ENCODE measurements around the gene ZNF385B. TPM values are rescaled to one million over a fixed set of nuclear protein-coding genes. Genes with fewer than 3 reads are reported as not detected.

ZNF385B gene
- total RNA-seq, 1 donor from 2014 or later, result 1.9 TPM

DNA sequence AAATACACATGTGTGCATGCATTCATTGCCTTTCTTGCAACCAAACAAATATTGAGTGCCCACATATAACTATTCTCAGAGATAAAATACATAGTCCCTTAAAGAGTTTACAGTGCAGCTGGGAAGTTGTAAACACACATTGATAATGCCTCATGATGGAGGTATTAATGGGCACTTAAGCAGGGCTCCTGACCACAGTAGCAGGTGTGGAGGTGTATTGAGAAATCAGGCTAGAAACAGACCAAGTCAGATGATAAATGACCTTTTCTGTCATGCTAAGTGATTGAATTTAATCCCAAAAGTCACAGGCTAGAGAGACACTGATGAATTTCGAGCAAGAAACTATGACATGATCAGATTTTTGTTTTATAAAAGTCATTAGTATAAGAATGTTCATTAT is 157.7 kb downstream of the ZNF385B start:
- TF ChIP-seq, protein P1, sequence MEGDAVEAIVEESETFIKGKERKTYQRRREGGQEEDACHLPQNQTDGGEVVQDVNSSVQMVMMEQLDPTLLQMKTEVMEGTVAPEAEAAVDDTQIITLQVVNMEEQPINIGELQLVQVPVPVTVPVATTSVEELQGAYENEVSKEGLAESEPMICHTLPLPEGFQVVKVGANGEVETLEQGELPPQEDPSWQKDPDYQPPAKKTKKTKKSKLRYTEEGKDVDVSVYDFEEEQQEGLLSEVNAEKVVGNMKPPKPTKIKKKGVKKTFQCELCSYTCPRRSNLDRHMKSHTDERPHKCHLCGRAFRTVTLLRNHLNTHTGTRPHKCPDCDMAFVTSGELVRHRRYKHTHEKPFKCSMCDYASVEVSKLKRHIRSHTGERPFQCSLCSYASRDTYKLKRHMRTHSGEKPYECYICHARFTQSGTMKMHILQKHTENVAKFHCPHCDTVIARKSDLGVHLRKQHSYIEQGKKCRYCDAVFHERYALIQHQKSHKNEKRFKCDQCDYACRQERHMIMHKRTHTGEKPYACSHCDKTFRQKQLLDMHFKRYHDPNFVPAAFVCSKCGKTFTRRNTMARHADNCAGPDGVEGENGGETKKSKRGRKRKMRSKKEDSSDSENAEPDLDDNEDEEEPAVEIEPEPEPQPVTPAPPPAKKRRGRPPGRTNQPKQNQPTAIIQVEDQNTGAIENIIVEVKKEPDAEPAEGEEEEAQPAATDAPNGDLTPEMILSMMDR (conservative IDR thresholded peaks at IDR 0.05), result no peak
- Mint-ChIP-seq H3K4me3 (no peak overlapping the region), H3K27me3 (peaks cover 2% of the 10 kb centered on the region), H3K9me3 (no peaks in the 10 kb centered on the region), H3K4me1 (ENCODE audit: unreplicated experiment) (no peaks in the 10 kb centered on the region), H3K27ac (no peak overlapping the region), H3K36me3 (no peaks in the 10 kb centered on the region)
- DNase-seq (ENCODE audit: extremely low spot score, unreplicated experiment), result no peak

DNA sequence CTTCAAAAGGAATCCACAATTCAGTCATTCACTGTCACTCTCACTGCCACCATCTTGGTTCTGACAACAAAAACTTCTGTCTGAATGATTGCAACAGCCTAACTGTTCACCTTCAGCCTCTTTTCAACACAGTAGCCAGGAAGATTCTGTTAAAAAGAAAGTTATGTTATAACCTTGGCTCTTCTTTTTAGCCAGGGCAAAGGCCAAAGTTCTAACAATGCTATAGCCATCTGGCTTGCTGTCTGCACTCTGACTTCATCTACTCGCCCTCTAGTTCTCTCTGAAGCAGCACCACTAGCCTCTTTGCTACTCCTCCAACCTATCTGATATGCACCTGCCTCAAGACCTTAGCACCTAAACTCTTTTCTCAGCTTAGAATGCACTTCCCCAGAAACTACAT is 158.5 kb downstream of the ZNF385B start:
- H3K36me3 Mint-ChIP-seq, result no peaks in the 10 kb centered on the region
- no peak overlapping the region for H3K4me3 Mint-ChIP-seq
- DNase-seq (ENCODE audit: extremely low spot score, unreplicated experiment), result no peak
- no peaks in the 10 kb centered on the region for H3K9me3 Mint-ChIP-seq
- no peak overlapping the region for H3K27ac Mint-ChIP-seq
- TF ChIP-seq, protein P1 (conservative IDR thresholded peaks at IDR 0.05), result no peak
- no peaks in the 10 kb centered on the region for H3K4me1 Mint-ChIP-seq (ENCODE audit: unreplicated experiment)
- H3K27me3 Mint-ChIP-seq, result peaks cover 2% of the 10 kb centered on the region

DNA sequence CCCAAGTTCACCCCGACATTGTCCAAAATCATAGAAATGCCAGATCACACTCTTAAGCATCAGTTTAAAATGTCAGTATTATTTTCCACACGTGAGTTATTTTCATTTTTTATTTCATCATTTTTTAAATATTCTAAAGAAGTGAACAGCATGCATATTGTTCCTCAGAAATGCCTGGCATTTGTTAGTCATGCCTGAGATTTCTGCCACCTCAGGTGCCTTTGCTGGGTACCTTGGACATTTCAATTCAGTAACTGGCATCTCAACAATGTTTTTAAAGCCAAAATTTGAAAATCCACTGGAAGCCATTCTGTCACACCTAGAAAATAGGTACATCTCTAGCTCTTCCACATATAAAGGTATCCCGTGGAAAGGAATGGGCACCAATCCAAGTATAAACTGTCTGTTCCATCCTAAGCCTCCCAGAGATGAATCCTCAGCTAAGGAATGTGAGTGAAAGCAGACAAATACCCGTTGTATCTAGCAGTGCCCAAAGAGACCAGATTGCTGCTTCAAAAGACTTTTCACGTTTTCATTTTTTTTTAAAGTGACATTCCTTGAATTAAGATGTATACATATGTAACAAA is 159.8 kb downstream of the ZNF385B start:
- Mint-ChIP-seq H3K9me3 (no peaks in the 10 kb centered on the region), H3K27ac (no peak overlapping the region), H3K4me1 (ENCODE audit: unreplicated experiment) (no peaks in the 10 kb centered on the region), H3K36me3 (no peaks in the 10 kb centered on the region), H3K27me3 (peaks cover 2% of the 10 kb centered on the region), H3K4me3 (no peak overlapping the region)
- TF ChIP-seq, protein P1 (conservative IDR thresholded peaks at IDR 0.05), result no peak
- no peak for DNase-seq (ENCODE audit: extremely low spot score, unreplicated experiment)

DNA sequence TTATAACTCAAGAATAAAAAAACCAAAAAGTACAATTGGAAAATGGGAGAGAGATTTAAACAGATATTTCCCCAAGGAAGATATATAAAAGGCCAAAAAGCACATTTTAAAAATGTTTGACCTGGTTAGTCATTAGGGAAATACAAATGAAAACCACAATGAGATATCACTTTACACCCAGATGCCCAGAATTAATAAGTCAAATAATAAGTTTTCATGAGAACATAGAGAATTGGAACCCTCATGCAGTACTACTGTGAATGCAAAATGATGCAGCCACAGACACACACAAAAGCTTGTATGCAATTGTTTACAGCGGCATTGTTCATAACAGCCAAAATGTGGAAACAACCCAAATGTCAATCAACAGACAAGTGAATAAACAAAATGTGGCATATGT is 165.9 kb downstream of the ZNF385B start:
- Mint-ChIP-seq H3K4me1 (ENCODE audit: unreplicated experiment) (peaks cover 6% of the 10 kb centered on the region), H3K27me3 (no peaks in the 10 kb centered on the region), H3K27ac (no peak overlapping the region), H3K9me3 (no peaks in the 10 kb centered on the region), H3K4me3 (no peak overlapping the region), H3K36me3 (no peaks in the 10 kb centered on the region)
- TF ChIP-seq, protein P1 (conservative IDR thresholded peaks at IDR 0.05), result no peak
- DNase-seq (ENCODE audit: extremely low spot score, unreplicated experiment), result no peak

DNA sequence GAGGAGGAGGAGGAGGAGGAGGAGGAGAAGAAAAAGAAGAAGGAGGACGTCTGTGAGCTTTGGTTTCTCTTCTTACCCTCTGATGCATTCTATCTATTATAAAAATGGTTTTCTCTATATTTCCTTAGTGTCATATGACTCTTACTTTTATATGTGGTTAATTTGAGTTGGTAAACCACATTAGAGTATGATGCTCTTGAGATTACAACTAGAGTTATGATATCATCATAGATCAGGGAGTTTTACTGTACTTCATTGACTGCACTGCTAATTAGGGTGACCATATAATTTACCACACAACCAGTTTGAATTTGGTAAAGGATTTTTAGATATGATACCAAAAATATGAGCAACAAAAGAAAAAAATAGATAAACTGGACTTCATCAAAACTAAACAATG is 166.4 kb downstream of the ZNF385B start:
- Mint-ChIP-seq H3K4me3 (no peak overlapping the region), H3K36me3 (no peaks in the 10 kb centered on the region), H3K9me3 (no peaks in the 10 kb centered on the region), H3K27ac (no peak overlapping the region), H3K27me3 (peaks cover 2% of the 10 kb centered on the region), H3K4me1 (ENCODE audit: unreplicated experiment) (peaks cover 6% of the 10 kb centered on the region)
- DNase-seq (ENCODE audit: extremely low spot score, unreplicated experiment), result no peak
- TF ChIP-seq, protein P1 (conservative IDR thresholded peaks at IDR 0.05), result no peak

DNA sequence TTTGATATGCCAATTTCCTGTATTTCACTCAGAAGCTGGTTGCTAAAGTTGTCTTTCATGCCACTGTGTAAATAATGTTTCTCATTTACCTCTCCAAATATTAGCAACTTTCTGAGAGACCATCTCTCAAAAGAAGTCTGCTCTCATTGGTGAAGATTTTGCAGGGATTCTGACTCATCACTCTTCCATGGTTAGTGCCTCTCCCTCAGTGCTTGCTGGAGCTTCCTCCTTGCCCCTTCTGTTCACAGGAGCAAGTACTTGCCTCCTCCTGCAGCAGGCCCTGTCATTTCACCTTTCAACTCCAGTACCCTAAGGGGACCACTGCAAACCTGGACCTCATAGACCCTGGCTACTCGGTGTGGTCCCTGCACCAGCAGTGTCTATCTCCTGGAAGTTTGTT is 168.8 kb downstream of the ZNF385B start:
- Mint-ChIP-seq H3K27me3 (peaks cover 8% of the 10 kb centered on the region), H3K9me3 (no peaks in the 10 kb centered on the region), H3K4me3 (no peak overlapping the region), H3K36me3 (no peaks in the 10 kb centered on the region), H3K27ac (no peak overlapping the region), H3K4me1 (ENCODE audit: unreplicated experiment) (peaks cover 6% of the 10 kb centered on the region)
- no peak for DNase-seq (ENCODE audit: extremely low spot score, unreplicated experiment)
- TF ChIP-seq, protein P1 (conservative IDR thresholded peaks at IDR 0.05), result no peak

All from type B pancreatic cell (in vitro differentiated cells).